ENCODE results near the gene TMEM19. TPM values are rescaled to one million over a fixed set of nuclear protein-coding genes. Genes with fewer than 3 reads are reported as not detected.

TMEM19 gene
- total RNA-seq, 6 donors from 2014 or later = 9.4 to 35.4 (median 20.5) TPM

GRCh38 chr12:71752891-71753290, 67.0 kb downstream of the TMEM19 start:
- WGBS, 2 donors = 85 to 100% methylated on average over 1 of the region's 1 CpG
- no peak overlapping the region for H3K27ac ChIP-seq
- DNase-seq (no peak), ATAC-seq (ENCODE audit: low FRiP score in 2 of 2) (no peak)
- TF ChIP-seq POLR2AphosphoS5 (IDR thresholded peaks at IDR 0.05) (no peak), POLR2A (IDR thresholded peaks at IDR 0.05) (no peak), CTCF (IDR thresholded peaks at IDR 0.05) (no peak), EP300 (IDR thresholded peaks at IDR 0.05) (no peak)
- no peak overlapping the region for H3K4me3 ChIP-seq
- H3K9me3 ChIP-seq = peaks cover 0 to under 1% (median 0%) of the 10 kb centered on the region in 4 donors
- H3K27me3 ChIP-seq = no peaks in the 10 kb centered on the region
- H3K4me1 ChIP-seq = peaks cover 16 to 26% (median 18%) of the 10 kb centered on the region in 4 donors
- H3K36me3 ChIP-seq = peaks cover 0 to under 1% (median 0%) of the 10 kb centered on the region in 4 donors

Small RNA genes within 50 kb of the gene (small RNA-seq; reads per million reads assigned to genes)
- gene RF00560 = 0 reads per million in 4 donors

Other genes with a start within 250 kb of the TMEM19 start
- gene LGR5, start 246.3 kb upstream of the TMEM19 start, total RNA-seq = 1 to 10 TPM in 1 of 6 donors, under 1 TPM in 3, not detected in 2; 0.27 to 1.2 (median 0.75) TPM
- 100 to 1,000 TPM in 3 of 6 donors, 10 to 100 TPM in 3; 35.9 to 225 (median 74.1) TPM for gene ZFC3H1, start 22.2 kb upstream of the TMEM19 start, total RNA-seq
- 1 to 10 TPM; 2.1 to 5.0 (median 3.6) TPM for gene THAP2, start 21.8 kb upstream of the TMEM19 start, total RNA-seq
- 10 to 100 TPM in 5 of 6 donors, 1 to 10 TPM in 1; 9.4 to 78.7 (median 46.1) TPM for gene RAB21, start 68.8 kb downstream of the TMEM19 start, total RNA-seq
- gene TBC1D15, start 153.7 kb downstream of the TMEM19 start, total RNA-seq = 10 to 100 TPM; 25.1 to 71.6 (median 44.3) TPM